Measurements from ENCODE around the gene FST. TPM values are rescaled to one million over a fixed set of nuclear protein-coding genes. Genes with fewer than 3 reads are reported as not detected.

FST gene
- total and polyA plus RNA-seq, 8 donors: 0.60 to 3.7 (median 0.88) TPM

DNA sequence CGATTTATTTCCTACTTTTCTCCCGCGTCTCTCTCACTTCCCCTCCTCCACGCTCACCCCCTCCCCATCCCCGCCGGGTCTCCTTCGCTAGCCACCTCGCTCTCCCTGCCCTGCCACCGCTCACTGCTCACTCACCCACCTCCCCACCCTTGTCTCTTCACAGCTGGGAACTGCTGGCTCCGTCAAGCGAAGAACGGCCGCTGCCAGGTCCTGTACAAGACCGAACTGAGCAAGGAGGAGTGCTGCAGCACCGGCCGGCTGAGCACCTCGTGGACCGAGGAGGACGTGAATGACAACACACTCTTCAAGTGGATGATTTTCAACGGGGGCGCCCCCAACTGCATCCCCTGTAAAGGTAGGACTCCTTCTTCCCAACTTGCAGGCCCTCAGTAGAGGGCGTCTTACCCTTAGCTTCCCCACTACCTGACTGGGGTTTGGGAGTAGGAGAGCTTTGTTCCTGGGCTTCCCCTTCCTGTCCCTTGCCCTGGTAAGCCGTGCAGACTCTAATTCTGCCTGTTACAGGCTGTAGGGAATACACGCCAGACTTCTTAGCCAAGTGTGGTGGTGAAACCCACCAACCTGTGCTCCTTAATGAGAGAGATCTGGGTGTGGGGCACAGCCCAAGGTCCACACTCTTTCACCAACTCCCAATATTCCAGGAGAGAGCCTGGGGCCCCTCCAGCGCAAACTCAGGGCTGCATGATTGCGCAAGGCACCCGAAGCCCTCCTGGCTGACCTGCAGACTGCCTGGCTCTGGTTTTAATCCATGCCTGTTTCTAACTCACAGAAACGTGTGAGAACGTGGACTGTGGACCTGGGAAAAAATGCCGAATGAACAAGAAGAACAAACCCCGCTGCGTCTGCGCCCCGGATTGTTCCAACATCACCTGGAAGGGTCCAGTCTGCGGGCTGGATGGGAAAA is 2.5 kb downstream of the FST start:
- H3K4me3 ChIP-seq: peak overlapping the region; percentile 57 to 65
- peak in 1 of 2 donors; percentile 16 for TF ChIP-seq CTCF (IDR thresholded peaks at IDR 0.05)
- DNase-seq (peak; percentile 40 to 83 (median 44)), ATAC-seq (peak; percentile 57)
- peaks cover 3 to 44% of the 10 kb centered on the region in 2 donors for H3K4me1 ChIP-seq
- peaks cover 0 to 54% of the 10 kb centered on the region in 2 donors for H3K27me3 ChIP-seq
- no peak overlapping the region for H3K27ac ChIP-seq
- intact Hi-C loops (cut with DNase I): no loop called here
- H3K36me3 ChIP-seq: no peaks in the 10 kb centered on the region
- H3K9me3 ChIP-seq: no peaks in the 10 kb centered on the region

DNA sequence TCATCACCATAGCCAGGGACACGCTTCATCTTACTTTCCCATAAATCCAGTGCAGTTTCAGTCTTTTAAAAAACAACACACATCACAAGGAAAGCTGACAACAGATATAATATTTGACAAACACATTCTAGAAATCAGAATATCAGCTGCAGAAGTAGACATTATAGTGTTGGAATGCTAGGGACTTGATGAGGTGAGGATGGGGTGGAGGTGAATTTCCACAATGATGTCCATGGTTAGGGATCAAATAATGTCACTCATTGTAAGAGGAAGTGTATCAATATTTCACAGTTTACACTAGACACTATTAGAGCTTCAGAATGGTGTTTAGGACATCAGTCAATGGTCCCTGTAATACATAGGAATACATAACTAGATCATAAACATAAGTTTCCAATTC is 7.0 kb downstream of the FST start:
- Histone ChIP-seq H3K9me3 (no peaks in the 10 kb centered on the region), H3K27me3 (peaks cover 0 to 16% of the 10 kb centered on the region in 2 donors), H3K27ac (no peak overlapping the region), H3K4me3 (no peak overlapping the region), H3K36me3 (no peaks in the 10 kb centered on the region), H3K4me1 (peaks cover 0 to 9% of the 10 kb centered on the region in 2 donors)
- DNase-seq (no peak), ATAC-seq (no peak)
- TF ChIP-seq CTCF (IDR thresholded peaks at IDR 0.05): no peak
- intact Hi-C loops (cut with DNase I): no loop called here

GRCh38 chr5:53488195-53488722 is 7.8 kb downstream of the FST start:
- H3K27me3 ChIP-seq: peaks cover 0 to 10% of the 10 kb centered on the region in 2 donors
- H3K36me3 ChIP-seq: no peaks in the 10 kb centered on the region
- no peak overlapping the region for H3K4me3 ChIP-seq
- peaks cover 0 to under 1% of the 10 kb centered on the region in 2 donors for H3K4me1 ChIP-seq
- H3K27ac ChIP-seq: no peak overlapping the region
- ATAC-seq (no peak), DNase-seq (no peak)
- intact Hi-C loops (cut with DNase I): no loop called here
- no peaks in the 10 kb centered on the region for H3K9me3 ChIP-seq
- TF ChIP-seq CTCF (IDR thresholded peaks at IDR 0.05): no peak

DNA sequence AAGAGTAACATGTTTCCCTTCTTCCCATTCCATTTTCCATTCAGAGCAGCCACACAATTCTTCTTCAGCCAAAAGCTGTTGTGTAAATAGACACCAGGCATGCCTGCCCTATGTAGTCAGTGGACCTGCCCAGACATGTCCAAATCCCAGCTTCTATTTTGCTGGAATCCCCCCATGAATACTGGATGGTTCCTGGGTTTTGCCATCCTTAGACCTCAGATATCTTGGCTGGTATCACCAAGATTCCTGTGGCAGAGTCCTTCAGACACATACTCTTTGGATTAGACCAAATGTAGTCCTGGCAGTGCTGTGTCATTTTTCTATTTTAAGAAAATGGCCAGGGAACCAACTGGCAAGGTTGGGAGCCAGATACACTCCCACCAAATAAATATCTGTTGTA is 10.3 kb downstream of the FST start:
- ATAC-seq: no peak
- H3K27me3 ChIP-seq: no peaks in the 10 kb centered on the region
- H3K4me3 ChIP-seq: no peak overlapping the region
- TF ChIP-seq CTCF (IDR thresholded peaks at IDR 0.05): no peak
- no peak for DNase-seq
- intact Hi-C loops (cut with DNase I): no loop called here
- H3K36me3 ChIP-seq: no peaks in the 10 kb centered on the region
- no peaks in the 10 kb centered on the region for H3K4me1 ChIP-seq
- H3K9me3 ChIP-seq: no peaks in the 10 kb centered on the region
- no peak overlapping the region for H3K27ac ChIP-seq

GRCh38 chr5:53501054-53501453 is 20.6 kb downstream of the FST start:
- H3K27ac ChIP-seq: no peak overlapping the region
- peak in 1 of 4 donors; percentile 1 for DNase-seq
- TF ChIP-seq CTCF (IDR thresholded peaks at IDR 0.05): no peak
- H3K4me1 ChIP-seq: no peaks in the 10 kb centered on the region
- no peak for ATAC-seq
- H3K36me3 ChIP-seq: no peaks in the 10 kb centered on the region
- intact Hi-C loops (cut with DNase I): no loop called here
- peaks cover 0 to 17% of the 10 kb centered on the region in 2 donors for H3K27me3 ChIP-seq
- no peak overlapping the region for H3K4me3 ChIP-seq
- H3K9me3 ChIP-seq: no peaks in the 10 kb centered on the region

Data from left lung (tissue), 10 donors.